Inferior parietal cortex (tissue), 1 donor: Measurements from ENCODE around the gene HIVEP1.

ENCODE experiments used
- DNase-seq: peaks from one replicate; pipeline ENCODE4 v3.0.0-alpha.2; 2016; ENCODE audit errors: extremely low spot score

HIVEP1 gene

GRCh38 chr6:11994875-11995461, 17.1 kb upstream of the HIVEP1 start:
- no peak for DNase-seq

DNA sequence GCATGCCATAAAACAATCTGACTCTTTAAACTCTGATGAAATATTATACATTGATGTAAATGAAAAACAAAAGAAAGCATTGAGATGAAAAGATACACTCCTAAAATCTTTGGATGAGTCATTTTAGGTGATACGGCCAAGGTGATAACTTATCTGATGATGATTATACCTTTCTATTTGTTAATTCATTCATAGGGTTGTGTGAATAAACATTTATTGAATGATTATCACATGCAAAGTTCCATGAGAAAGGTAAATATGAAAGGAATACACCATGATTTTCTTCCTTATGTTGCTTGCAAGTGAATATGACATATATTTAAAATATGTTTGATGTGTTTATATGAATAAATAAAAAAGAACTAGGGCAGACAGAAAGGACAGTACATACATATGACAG, 15.4 kb upstream of the HIVEP1 start:
- no peak for DNase-seq

GRCh38 chr6:11999246-11999645, 12.9 kb upstream of the HIVEP1 start:
- DNase-seq = no peak

DNA sequence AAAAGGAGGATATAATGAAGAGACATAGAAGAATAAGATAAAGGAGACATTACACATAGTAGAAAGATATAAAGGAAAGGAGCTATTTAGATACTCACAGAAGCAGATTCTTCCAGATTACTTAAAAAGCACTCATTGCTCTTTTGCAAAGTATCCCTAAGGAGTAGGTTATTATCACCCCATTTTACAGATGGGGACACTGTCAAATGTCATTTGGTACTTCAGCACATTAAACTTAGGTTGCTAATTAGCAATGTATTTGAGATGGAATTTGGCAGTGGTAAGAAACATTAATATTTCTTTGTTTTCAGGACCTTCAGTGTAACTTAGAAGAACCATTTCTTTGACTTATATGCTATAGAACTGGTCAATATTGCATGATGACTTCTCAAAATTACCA, 11.9 kb upstream of the HIVEP1 start:
- no peak for DNase-seq

DNA sequence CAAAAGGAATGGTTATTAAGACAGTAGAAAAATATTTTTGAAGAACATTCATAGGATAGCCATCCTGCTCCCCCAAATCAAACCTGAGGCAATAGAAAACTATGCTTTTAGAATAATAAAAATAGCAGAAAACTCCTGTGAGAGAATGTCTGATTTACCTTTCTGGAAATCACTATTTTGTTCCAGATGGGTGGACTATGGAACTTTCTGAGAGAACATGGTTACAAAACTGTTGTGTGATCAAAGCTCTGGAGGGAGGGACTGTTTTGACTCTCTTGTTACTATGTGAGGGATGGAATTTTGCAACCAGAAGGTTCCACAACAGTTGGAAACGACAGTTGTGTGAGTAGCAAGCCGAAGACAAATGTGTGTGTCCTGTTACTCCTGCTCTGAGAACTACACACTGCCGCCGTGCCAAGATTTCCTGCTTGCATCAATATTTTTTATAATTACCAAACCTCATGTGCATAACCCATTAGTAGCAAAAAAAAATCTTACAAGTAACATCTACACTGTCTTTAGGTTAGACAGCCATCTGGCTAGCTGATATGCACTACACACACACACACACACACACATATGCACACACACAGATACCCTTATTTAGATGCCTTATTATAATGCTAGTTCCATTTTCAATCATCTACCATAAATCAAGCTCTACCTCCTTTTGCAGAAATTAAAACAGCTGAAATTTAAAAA, 11.0 kb upstream of the HIVEP1 start:
- no peak for DNase-seq

DNA sequence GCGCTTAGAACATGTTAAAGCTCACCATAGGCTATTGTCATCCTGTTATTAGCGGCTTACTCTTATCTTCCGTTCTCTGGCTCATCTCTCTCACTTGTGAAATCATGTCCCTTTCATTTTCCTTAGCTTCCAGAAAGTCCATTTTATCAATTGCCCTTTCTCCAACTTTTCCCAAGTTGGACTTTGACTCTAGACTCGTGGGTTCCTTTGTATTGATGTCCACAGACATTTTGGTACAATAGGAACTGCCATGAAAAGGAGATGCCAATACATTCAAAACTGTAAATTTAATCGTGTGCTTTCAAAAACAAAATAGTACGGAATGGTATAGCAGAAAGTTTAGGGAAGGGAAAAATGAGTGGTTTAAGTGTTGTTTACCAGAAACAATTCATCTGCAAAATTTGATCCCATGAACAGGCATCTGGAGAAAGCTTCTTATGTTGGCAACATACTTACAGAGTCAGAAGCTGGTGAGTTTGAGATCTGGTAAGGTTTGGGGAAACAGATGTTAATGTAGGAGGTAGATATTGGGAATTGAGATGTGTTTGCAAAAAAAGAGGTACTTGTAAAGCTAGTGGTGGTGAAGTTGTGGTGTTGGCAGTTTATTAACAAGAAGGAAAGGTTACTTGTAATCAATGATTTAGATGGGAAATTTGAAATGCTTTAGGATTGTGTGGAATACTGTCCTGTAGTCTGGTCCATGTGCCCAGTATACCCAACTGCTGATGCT, 10.2 kb upstream of the HIVEP1 start:
- no peak for DNase-seq

- no peak for DNase-seq
These were observed 4.6 kb upstream of the HIVEP1 start for GRCh38 chr6:12007473-12007872.

GRCh38 chr6:12007887-12008286, 4.2 kb upstream of the HIVEP1 start:
- no peak for DNase-seq

DNA sequence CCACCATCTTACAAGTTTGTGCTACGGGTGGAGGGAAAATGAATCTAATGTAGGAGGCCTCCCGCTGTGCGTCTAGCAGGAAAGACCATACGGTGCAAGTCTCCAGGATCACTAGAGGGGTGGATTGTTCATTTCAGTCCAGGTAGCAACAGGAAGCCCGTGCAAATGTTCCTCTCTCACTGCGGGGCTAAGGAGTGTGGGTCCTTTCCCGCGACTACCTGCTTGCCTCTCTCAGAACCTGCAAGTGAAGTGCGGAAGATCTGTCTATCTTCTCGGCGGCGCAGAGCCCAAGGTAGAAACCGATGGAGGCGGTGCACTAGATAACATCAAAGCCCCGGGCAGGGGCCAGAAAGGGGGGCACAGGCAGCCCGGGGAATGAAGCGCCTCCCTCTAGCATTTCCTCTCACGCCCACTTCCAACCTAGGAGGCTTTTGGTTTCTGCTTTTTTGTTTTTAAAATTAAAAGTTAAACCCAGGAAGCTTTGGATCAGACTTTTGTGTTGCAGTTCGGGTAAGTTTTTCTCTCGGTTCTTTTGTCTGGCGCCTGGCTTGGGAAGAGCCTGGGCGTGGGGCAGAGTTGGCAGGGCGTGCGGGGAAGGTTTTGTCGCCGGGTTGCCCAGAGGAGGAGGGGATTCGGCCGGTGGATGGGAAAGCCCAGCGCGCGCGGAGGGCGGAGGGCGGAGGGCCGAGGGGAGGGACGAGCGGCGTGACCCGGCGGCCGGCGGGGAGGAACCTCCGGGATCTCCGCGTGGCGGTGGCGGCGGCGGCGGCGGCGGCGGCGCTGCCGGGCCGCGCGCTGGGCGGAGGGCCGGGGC, 3.5 kb upstream of the HIVEP1 start:
- peak; percentile 54 for DNase-seq

DNA sequence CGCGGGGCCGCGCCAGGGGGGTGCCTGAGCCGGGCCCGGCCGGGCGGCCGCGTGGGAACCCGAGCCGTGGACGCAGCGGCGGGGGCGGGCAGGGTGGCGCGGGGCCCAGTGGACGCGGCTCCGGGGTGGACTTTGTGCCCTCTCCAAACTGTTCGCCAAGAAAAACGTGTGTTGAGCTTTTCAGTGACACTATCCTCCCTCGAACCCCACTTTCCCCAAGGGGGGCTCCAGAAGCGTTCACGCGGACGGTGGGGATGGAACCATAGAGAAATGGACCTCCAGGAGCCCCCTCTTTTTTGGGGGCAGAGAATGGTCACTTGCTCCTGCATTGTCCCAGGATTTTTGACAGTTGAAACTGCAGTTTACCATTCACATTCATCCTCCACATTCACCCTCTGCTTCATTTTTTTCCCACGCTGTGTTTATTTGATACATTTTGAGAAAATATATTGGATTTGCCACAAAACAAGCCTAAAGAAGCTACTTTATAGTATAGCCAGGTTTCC, 2.9 kb upstream of the HIVEP1 start:
- no peak for DNase-seq

DNA sequence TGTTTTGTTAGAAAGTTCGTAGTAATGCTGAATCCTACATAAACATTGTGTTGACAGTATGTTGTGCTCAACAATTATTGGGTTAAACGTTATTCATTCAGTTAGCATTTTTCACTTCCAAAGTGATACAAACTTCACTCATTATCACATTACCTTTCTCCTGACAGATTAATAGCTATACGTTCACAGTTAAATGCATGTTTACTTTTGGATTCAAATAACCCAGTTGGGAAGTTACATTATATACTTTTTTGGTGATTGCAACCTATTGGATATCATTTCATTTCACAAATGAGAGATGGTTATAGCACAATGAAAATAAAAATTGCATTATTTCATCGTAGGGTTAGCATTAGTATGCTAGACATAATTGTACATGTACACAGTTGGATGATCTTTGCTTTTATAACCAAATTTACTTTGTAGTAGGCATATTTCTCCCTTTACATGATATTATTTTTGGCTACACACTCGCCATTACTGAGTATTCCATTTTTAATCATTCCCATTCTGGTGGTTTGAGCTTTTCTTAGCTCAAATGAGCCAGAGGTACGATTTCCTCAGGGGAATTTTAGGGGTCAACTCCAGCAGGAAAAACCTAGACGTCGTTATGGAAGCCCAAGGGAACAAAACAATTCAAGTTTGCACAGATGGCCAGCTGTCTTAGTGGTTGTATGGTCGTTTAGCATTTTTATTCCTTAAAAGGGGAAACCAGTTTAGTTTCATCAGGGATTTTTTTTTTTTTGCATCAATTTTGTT, 2.1 kb upstream of the HIVEP1 start:
- peak; percentile 45 for DNase-seq

- no peak for DNase-seq
These were observed 1.4 kb upstream of the HIVEP1 start for GRCh38 chr6:12010635-12011275.

- DNase-seq = peak; percentile 78
These were observed 655 bp upstream of the HIVEP1 start for GRCh38 chr6:12011276-12012037.

DNA sequence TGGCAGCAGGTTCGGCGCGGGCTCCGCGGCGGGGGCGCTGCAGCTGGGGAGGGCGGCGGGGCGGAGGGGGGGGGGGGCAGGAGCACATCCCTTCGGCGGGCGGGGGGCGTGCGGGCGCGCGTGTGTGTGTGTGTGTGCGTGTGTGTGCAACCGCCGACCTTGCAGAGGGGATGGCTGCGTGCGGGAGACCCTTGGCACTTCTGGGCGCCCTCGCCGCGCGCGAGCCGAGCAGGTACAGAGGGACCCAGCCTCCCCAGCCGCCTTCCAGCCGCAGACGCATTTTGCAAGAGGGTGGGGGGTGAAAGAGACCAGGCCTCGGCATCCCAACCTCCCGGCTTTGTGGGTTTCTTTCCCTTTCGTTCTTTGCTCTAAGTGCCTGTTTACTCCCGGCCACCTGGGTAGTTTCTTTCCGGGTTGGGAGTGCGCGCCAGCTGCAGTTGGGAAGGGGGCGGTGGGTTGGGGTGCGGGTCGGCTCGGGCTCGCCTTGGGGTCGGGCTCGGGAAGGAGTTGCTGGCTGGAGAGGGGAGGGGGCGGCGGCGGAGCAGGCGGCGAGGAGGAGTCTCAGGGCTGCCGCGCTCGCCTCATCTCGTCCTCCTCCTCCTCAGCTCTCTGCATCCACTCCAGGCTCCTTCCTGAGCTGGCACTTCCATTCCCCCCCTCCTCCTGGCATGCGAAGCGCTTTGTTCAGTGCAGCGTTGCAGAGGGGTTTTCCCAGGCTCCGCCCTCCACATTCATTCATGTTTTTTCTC, 620 bp downstream of the HIVEP1 start:
- no peak for DNase-seq

GRCh38 chr6:12013307-12013719, 1.2 kb downstream of the HIVEP1 start:
- DNase-seq = peak; percentile 63

GRCh38 chr6:12014027-12014872, 2.1 kb downstream of the HIVEP1 start:
- no peak for DNase-seq

DNA sequence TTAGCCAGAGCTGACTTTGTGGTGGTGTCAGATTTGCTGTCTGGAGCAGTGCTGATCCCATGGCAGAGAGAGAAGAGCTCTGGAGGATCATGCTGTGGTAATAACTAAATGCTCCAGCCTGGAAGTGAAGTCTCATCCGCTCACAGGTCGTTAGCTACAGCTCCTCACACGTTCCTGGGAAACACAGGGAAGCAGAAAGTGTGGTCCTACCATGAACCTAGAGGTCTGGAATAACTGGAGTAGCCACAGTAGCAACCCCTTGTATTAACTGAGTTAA, 2.7 kb downstream of the HIVEP1 start:
- no peak for DNase-seq

DNA sequence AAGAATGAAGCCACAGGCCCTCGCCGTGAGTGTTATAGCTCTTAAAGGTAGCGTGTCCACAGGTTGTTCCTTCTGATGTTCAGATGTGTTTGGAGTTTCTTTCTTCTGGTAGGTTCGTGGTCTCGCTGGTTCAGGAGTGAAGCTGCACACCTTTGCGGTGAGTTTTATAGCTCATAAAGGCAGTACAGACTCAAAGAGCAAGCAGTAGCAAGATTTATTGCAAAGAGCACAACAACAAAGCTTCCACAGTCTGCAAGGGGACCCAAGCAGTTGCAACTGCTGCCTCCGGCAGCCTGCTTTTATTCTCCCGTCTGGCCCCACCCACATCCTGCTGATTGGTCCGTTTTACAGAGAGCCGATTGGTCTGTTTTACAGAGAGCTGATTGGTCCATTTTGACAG, 5.2 kb downstream of the HIVEP1 start:
- no peak for DNase-seq
